ENCODE results near the gene DHRSX. TPM values are rescaled to one million over a fixed set of nuclear protein-coding genes. Genes with fewer than 3 reads are reported as not detected.
"Not testable (repeated sequence)": the region's sequence is repeated elsewhere in the genome, so short reads cannot be mapped to it uniquely, and the experiment has no call there.

Gene DHRSX
- total RNA-seq, 1 donor from 2014 or later: 30.4 TPM

DNA sequence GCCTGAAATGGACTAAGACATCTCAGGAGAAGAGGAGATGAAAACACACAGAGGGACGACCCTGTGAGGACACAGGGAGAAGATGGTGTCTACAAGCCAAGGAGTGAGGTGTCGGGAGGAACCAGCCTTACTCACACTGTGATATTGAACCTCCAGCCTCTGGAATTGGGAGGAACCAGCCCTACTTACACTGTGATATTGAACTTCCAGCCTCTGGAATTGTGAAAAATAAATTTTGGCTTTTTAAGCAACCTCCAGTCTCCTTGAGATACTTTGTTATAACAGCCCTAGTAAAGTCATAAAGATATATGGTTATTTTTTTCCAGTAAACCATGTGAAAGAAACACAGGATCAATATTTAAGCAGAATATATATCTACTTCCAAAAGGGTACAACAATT is 76.5 kb downstream of the DHRSX start:
- DNase-seq (ENCODE audit: low read depth) (no peak), FAIRE-seq (no peak)
- H3K27ac ChIP-seq (ENCODE audit: low read depth, low read length): no peak overlapping the region
- H3K27me3 ChIP-seq (ENCODE audit: insufficient read depth, low read length): no peaks in the 10 kb centered on the region
- H3K36me3 ChIP-seq (ENCODE audit: insufficient read depth, low read length): peaks cover 8% of the 10 kb centered on the region
- no peak overlapping the region for H2AFZ ChIP-seq (ENCODE audit: low read depth, low read length)
- H3K4me1 Mint-ChIP-seq (ENCODE audit: low read depth, unreplicated experiment): peaks cover 5% of the 10 kb centered on the region
- no peak for TF ChIP-seq CTCF (IDR thresholded peaks at IDR 0.05; ENCODE audit: insufficient read depth, low read depth, low read length)
- no peak for TF ChIP-seq EZH2 (IDR thresholded peaks at IDR 0.05; ENCODE audit: insufficient read depth, low read length)
- no peak overlapping the region for H3K27ac Mint-ChIP-seq (ENCODE audit: unreplicated experiment)
- peaks cover 20% of the 10 kb centered on the region for H4K20me1 ChIP-seq (ENCODE audit: insufficient read depth, low read length)
- H3K79me2 ChIP-seq (ENCODE audit: insufficient read depth, low read length): no peaks in the 10 kb centered on the region
- H3K9ac ChIP-seq (ENCODE audit: low read length): no peak overlapping the region
- no peaks in the 10 kb centered on the region for H3K4me1 ChIP-seq (ENCODE audit: insufficient read depth, low read length)
- H3K36me3 Mint-ChIP-seq (ENCODE audit: low read depth, unreplicated experiment): peaks cover 32% of the 10 kb centered on the region
- no peaks in the 10 kb centered on the region for H3K27me3 Mint-ChIP-seq (ENCODE audit: low read depth, unreplicated experiment)
- H3K9me3 Mint-ChIP-seq (ENCODE audit: unreplicated experiment): peaks cover 6% of the 10 kb centered on the region
- H3K9me3 ChIP-seq (ENCODE audit: insufficient read depth, low read depth, low read length): no peaks in the 10 kb centered on the region
- no peak overlapping the region for H3K4me2 ChIP-seq (ENCODE audit: low read length)
- no peak overlapping the region for H3K4me3 Mint-ChIP-seq (ENCODE audit: unreplicated experiment)
- no peak overlapping the region for H3K4me3 ChIP-seq (ENCODE audit: insufficient read depth, low read depth, low read length)

- DNase-seq (ENCODE audit: low read depth): no peak
- H3K27ac Mint-ChIP-seq (ENCODE audit: unreplicated experiment): peak overlapping the region; percentile 13
- H3K4me2 ChIP-seq (ENCODE audit: low read length): no peak overlapping the region
- no peaks in the 10 kb centered on the region for H3K9me3 ChIP-seq (ENCODE audit: insufficient read depth, low read depth, low read length)
- no peaks in the 10 kb centered on the region for H3K27me3 Mint-ChIP-seq (ENCODE audit: low read depth, unreplicated experiment)
- H2AFZ ChIP-seq (ENCODE audit: low read depth, low read length): no peak overlapping the region
- H4K20me1 ChIP-seq (ENCODE audit: insufficient read depth, low read length): peaks cover 20% of the 10 kb centered on the region
- H3K9me3 Mint-ChIP-seq (ENCODE audit: unreplicated experiment): peaks cover 6% of the 10 kb centered on the region
- no peaks in the 10 kb centered on the region for H3K79me2 ChIP-seq (ENCODE audit: insufficient read depth, low read length)
- H3K9ac ChIP-seq (ENCODE audit: low read length): no peak overlapping the region
- no peak overlapping the region for H3K4me3 ChIP-seq (ENCODE audit: insufficient read depth, low read depth, low read length)
- no peak overlapping the region for H3K4me3 Mint-ChIP-seq (ENCODE audit: unreplicated experiment)
- TF ChIP-seq EZH2 (IDR thresholded peaks at IDR 0.05; ENCODE audit: insufficient read depth, low read length) (no peak), CTCF (IDR thresholded peaks at IDR 0.05; ENCODE audit: insufficient read depth, low read depth, low read length) (no peak)
- H3K4me1 Mint-ChIP-seq (ENCODE audit: low read depth, unreplicated experiment): peaks cover 5% of the 10 kb centered on the region
- peaks cover 8% of the 10 kb centered on the region for H3K36me3 ChIP-seq (ENCODE audit: insufficient read depth, low read length)
- H3K36me3 Mint-ChIP-seq (ENCODE audit: low read depth, unreplicated experiment): peaks cover 32% of the 10 kb centered on the region
- FAIRE-seq: no peak
- no peaks in the 10 kb centered on the region for H3K4me1 ChIP-seq (ENCODE audit: insufficient read depth, low read length)
- H3K27ac ChIP-seq (ENCODE audit: low read depth, low read length): no peak overlapping the region
- no peaks in the 10 kb centered on the region for H3K27me3 ChIP-seq (ENCODE audit: insufficient read depth, low read length)
These were observed 76.9 kb downstream of the DHRSX start for GRCh38 chrX:2423899-2424298.

DNA sequence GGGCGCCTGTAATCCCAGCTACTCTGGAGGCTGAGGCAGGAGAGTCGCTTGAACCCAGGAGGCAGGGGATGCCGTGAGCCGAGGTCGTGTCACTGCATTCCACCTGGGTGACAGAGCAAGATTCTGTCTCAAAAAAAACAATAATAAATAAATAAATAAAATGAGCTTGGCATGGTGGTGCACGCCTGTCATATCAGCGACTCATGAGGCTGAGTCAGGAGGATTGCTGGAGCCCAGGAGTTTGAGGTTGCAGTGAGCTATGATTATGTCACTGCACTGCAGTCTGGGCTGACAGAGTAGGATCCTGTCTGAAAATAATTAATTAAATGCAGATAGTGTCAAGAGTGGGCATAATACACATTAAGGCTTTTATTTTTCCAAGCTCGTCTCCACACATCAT is 77.5 kb downstream of the DHRSX start:
- Mint-ChIP-seq H3K27ac (ENCODE audit: unreplicated experiment) (peak overlapping the region; percentile 13), H3K9me3 (ENCODE audit: unreplicated experiment) (peaks cover 6% of the 10 kb centered on the region), H3K4me3 (ENCODE audit: unreplicated experiment) (no peak overlapping the region), H3K36me3 (ENCODE audit: low read depth, unreplicated experiment) (peaks cover 30% of the 10 kb centered on the region), H3K4me1 (ENCODE audit: low read depth, unreplicated experiment) (peaks cover 5% of the 10 kb centered on the region), H3K27me3 (ENCODE audit: low read depth, unreplicated experiment) (no peaks in the 10 kb centered on the region)
- no peak for TF ChIP-seq EZH2 (IDR thresholded peaks at IDR 0.05; ENCODE audit: insufficient read depth, low read length)
- TF ChIP-seq CTCF (IDR thresholded peaks at IDR 0.05; ENCODE audit: insufficient read depth, low read depth, low read length): no peak
- Histone ChIP-seq H3K27ac (ENCODE audit: low read depth, low read length) (no peak overlapping the region), H4K20me1 (ENCODE audit: insufficient read depth, low read length) (peaks cover 20% of the 10 kb centered on the region), H3K4me1 (ENCODE audit: insufficient read depth, low read length) (no peaks in the 10 kb centered on the region), H2AFZ (ENCODE audit: low read depth, low read length) (no peak overlapping the region), H3K4me2 (ENCODE audit: low read length) (no peak overlapping the region), H3K9me3 (ENCODE audit: insufficient read depth, low read depth, low read length) (no peaks in the 10 kb centered on the region), H3K4me3 (ENCODE audit: insufficient read depth, low read depth, low read length) (no peak overlapping the region), H3K27me3 (ENCODE audit: insufficient read depth, low read length) (no peaks in the 10 kb centered on the region), H3K9ac (ENCODE audit: low read length) (no peak overlapping the region), H3K36me3 (ENCODE audit: insufficient read depth, low read length) (peaks cover 8% of the 10 kb centered on the region), H3K79me2 (ENCODE audit: insufficient read depth, low read length) (no peaks in the 10 kb centered on the region)
- no peak for FAIRE-seq
- peak; percentile 46 for DNase-seq (ENCODE audit: low read depth)

DNA sequence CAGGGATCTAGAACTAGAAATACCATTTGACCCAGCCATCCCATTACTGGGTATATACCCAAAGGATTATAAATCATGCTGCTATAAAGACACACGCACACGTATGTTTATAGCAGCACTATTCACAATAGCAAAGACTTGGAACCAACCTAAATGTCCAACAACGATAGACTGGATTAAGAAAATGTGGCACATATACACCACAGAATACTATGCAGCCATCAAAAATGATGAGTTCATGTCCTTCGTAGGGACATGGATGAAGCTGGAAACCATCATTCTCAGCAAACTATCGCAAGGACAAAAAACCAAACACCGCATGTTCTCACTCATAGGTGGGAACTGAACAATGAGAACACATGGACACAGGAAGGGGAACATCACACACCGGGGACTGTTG is 81.4 kb downstream of the DHRSX start:
- H3K27ac Mint-ChIP-seq (ENCODE audit: unreplicated experiment); H3K4me3 Mint-ChIP-seq (ENCODE audit: unreplicated experiment); DNase-seq (ENCODE audit: low read depth); H2AFZ ChIP-seq (ENCODE audit: low read depth, low read length); H3K4me3 ChIP-seq (ENCODE audit: insufficient read depth, low read depth, low read length); H3K9me3 ChIP-seq (ENCODE audit: insufficient read depth, low read depth, low read length); H3K4me2 ChIP-seq (ENCODE audit: low read length); H3K27me3 Mint-ChIP-seq (ENCODE audit: low read depth, unreplicated experiment); H3K27me3 ChIP-seq (ENCODE audit: insufficient read depth, low read length); H3K4me1 Mint-ChIP-seq (ENCODE audit: low read depth, unreplicated experiment); H3K9ac ChIP-seq (ENCODE audit: low read length); FAIRE-seq; H3K9me3 Mint-ChIP-seq (ENCODE audit: unreplicated experiment); H3K4me1 ChIP-seq (ENCODE audit: insufficient read depth, low read length); H3K36me3 ChIP-seq (ENCODE audit: insufficient read depth, low read length); H3K79me2 ChIP-seq (ENCODE audit: insufficient read depth, low read length); H3K27ac ChIP-seq (ENCODE audit: low read depth, low read length): not testable (repeated sequence)
- peaks cover 13% of the 10 kb centered on the region for H3K36me3 Mint-ChIP-seq (ENCODE audit: low read depth, unreplicated experiment)
- peaks cover 25% of the 10 kb centered on the region for H4K20me1 ChIP-seq (ENCODE audit: insufficient read depth, low read length)
